BJ (cell line): Measurements from ENCODE around the gene PTPN12. TPM values are rescaled to one million over a fixed set of nuclear protein-coding genes. Genes with fewer than 3 reads are reported as not detected.

Experiments
- CTCF ChIA-PET: fragments of 350-600 bp; formaldehyde crosslinking; extraction: SDS; loops from one replicate; lab custom pipeline; 2021; ENCODE audit warnings: antibody characterized with exemption, inconsistent platforms; lab: Yijun Ruan, JAX
- POLR2A ChIA-PET: fragments of 300-600 bp; sonication (Branson Sonifier 250); formaldehyde crosslinking; extraction: SDS; loops from one replicate; lab custom pipeline; 2021; ENCODE audit warnings: antibody characterized with exemption; lab: Charles Lee
- DNase-seq: peaks from one replicate; pipeline ENCODE4 v3.0.0-alpha.2; 2011; ENCODE audit warnings: low read depth
- H3K27me3 ChIP-seq: 2 replicates; pipeline ENCODE4 v1.6.0; 2011; ENCODE audit warnings: low read length; ENCODE audit not compliant: control insufficient read depth, insufficient read depth
- H3K36me3 ChIP-seq: 2 replicates; pipeline ENCODE4 v1.5.1; 2011; ENCODE audit warnings: low read length; ENCODE audit not compliant: control insufficient read depth, insufficient read depth
- H3K4me3 ChIP-seq: 2 replicates; pipeline ENCODE4 v1.5.1; 2011; ENCODE audit warnings: low read depth, mild to moderate bottlenecking, control low read depth, low read length
- polyA plus RNA-seq: library from polyadenylated mRNA; depleted of rRNA; stranded (reverse); fragments of >200 nt; gene quantifications from 2 replicates; pipeline ENCODE4 v1.2.3, GENCODE V29; 2011
- TF ChIP-seq, protein P1 (sequence below): IDR thresholded peaks from 2 replicates; pipeline ENCODE4 v1.5.1; 2011; ENCODE audit warnings: low read depth, mild to moderate bottlenecking, control low read depth, inconsistent platforms, low read length, moderate library complexity; ENCODE audit not compliant: insufficient read depth

PTPN12 gene
- polyA plus RNA-seq, 1 experiment, result 19.7 TPM

DNA sequence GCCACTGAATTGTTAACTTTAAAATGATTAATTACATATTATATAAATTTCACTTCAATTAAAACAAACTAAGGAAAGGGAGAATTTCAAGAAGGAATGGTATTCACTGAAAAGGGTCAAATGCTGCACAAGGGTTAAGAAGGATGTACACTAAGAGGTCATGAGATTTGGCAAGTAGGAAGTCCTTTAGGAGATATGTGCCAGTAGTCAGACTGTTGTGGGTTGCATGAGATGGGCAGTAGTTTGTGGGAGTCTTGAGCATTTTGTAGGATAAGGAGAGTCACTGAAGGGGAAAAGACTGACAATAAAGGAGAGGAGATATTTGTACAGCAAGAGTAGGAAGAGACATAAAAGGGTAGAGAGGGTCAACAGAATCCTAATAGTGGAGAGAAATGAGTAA is 12.4 kb upstream of the PTPN12 start:
- TF ChIP-seq, protein P1, sequence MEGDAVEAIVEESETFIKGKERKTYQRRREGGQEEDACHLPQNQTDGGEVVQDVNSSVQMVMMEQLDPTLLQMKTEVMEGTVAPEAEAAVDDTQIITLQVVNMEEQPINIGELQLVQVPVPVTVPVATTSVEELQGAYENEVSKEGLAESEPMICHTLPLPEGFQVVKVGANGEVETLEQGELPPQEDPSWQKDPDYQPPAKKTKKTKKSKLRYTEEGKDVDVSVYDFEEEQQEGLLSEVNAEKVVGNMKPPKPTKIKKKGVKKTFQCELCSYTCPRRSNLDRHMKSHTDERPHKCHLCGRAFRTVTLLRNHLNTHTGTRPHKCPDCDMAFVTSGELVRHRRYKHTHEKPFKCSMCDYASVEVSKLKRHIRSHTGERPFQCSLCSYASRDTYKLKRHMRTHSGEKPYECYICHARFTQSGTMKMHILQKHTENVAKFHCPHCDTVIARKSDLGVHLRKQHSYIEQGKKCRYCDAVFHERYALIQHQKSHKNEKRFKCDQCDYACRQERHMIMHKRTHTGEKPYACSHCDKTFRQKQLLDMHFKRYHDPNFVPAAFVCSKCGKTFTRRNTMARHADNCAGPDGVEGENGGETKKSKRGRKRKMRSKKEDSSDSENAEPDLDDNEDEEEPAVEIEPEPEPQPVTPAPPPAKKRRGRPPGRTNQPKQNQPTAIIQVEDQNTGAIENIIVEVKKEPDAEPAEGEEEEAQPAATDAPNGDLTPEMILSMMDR, result no peak
- DNase-seq, result no peak
- ChIA-PET POLR2A (no interaction called here), CTCF (no interaction called here)
- no peak overlapping the region for H3K4me3 ChIP-seq
- no peaks in the 10 kb centered on the region for H3K36me3 ChIP-seq
- no peaks in the 10 kb centered on the region for H3K27me3 ChIP-seq

DNA sequence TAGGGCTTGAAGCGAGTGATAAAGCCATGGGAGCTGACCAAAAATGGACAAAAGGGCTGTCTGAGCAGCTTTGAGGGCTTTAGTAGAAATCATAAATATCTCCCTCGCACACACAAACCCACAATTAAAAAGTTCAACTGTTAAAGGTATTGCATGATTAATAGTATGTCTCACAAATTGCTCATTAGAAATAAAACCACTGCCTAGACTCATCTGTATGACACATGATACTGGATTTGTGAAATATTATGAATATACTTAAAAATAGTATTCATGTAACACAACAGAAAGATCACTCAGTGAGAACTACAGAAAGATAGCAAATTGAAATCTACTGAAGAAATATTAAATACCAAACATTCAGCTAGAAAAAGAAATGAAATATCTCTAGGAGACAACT is 11.9 kb upstream of the PTPN12 start:
- Histone ChIP-seq H3K27me3 (no peaks in the 10 kb centered on the region), H3K4me3 (no peak overlapping the region), H3K36me3 (no peaks in the 10 kb centered on the region)
- CTCF ChIA-PET, result no interaction called here
- POLR2A ChIA-PET, result no interaction called here
- TF ChIP-seq, protein P1, result no peak
- no peak for DNase-seq

DNA sequence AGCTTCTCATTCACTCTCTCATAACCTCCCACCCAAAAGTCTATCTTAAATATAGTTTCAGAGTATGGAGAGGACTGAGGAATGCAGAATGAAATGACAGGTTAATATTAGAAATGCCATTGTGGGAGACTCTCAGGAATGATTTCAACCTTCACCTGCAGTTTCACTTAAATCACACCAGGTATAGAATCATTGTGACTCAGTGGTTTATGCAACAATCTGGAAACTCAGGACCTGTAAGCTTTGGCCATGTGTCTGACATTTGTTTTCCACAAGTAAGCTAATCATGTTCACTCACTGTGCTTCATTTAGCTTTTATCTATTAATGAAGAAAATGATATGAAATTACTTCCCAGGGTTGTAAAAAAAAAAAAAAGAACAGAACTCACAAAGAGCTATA is 8.7 kb upstream of the PTPN12 start:
- no peaks in the 10 kb centered on the region for H3K36me3 ChIP-seq
- ChIA-PET CTCF (no interaction called here), POLR2A (no interaction called here)
- H3K4me3 ChIP-seq, result no peak overlapping the region
- DNase-seq, result no peak
- no peaks in the 10 kb centered on the region for H3K27me3 ChIP-seq
- TF ChIP-seq, protein P1, result no peak

DNA sequence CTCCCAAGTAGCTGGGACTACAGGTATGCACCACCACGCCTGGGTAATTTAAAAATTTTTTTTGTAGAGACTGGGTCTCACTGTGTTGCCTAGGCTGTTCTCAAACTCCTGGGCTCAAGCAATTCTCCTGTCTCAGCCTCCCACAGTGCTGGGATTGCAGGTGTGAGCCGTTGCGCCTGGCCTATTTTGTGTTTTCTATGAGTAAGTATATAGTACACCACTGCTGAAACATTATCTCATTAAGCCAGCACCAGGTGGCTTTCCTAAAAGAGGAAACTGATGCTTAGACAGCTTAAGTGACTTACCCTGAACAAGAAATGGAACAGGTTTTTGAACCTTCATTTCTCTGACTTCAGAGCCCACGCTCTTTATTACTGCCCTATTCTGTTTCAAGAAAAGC is 7.8 kb upstream of the PTPN12 start:
- H3K4me3 ChIP-seq, result no peak overlapping the region
- POLR2A ChIA-PET, result interaction anchor here (0.6 kb wide), 1 partner anchor 8 kb away, joined by 3 read pairs; the partner anchor contains the start of gene PTPN12
- H3K27me3 ChIP-seq, result no peaks in the 10 kb centered on the region
- no peak for DNase-seq
- TF ChIP-seq, protein P1, result no peak
- CTCF ChIA-PET, result no interaction called here
- no peaks in the 10 kb centered on the region for H3K36me3 ChIP-seq

DNA sequence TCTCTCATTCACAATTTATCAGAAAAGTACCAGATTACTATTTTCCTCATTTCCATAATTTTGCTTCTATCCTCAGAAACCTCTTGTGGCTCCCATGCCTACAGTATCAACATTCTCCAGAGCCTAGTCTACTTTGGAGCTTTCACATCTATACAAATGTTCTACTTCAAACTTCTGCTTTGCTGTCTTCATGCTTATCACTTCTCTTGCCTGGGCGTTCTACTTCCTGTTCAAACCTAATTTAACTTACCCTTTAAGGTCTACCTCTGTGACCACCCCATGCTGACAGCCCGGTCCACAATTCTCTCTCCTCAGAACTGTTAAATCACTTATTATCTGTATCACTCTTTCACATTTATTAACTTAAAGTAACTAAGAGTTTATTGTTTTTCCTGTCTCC is 6.1 kb upstream of the PTPN12 start:
- TF ChIP-seq, protein P1, result no peak
- Histone ChIP-seq H3K27me3 (no peaks in the 10 kb centered on the region), H3K36me3 (no peaks in the 10 kb centered on the region), H3K4me3 (no peak overlapping the region)
- ChIA-PET POLR2A (no interaction called here), CTCF (no interaction called here)
- DNase-seq, result no peak
